Uterus (tissue), 4 donors: Measurements from ENCODE around the gene NFIC. TPM values are rescaled to one million over a fixed set of nuclear protein-coding genes. Genes with fewer than 3 reads are reported as not detected.

Experiments used
- DNase-seq, 2 donors: peaks; one replicate each; pipeline ENCODE4 v3.0.0-alpha.2; 2019 to 2020
- H3K27ac ChIP-seq, 2 donors: fragments of 200-600 bp; sonication (generic); 1 replicate in 1 of 2; 2 replicates in 1 of 2; pipeline ENCODE4 v1.5.1; 2016 to 2018
- H3K27me3 ChIP-seq, 2 donors: fragments of 200-600 bp; sonication (generic); one replicate each; pipeline ENCODE4 v1.5.1; 2018 to 2019; ENCODE audit warnings: control low read depth in 1 of 2
- H3K36me3 ChIP-seq, 2 donors: fragments of 200-600 bp; sonication (generic); one replicate each; pipeline ENCODE4 v1.5.1; 2019; ENCODE audit warnings: control low read depth in 1 of 2
- H3K4me1 ChIP-seq, 2 donors: fragments of 200-600 bp; sonication (generic); one replicate each; pipeline ENCODE4 v1.5.1; 2018 to 2019; ENCODE audit warnings: control low read depth in 1 of 2
- H3K4me3 ChIP-seq, 2 donors: fragments of 200-600 bp; sonication (generic); 1 replicate in 1 of 2; 2 replicates in 1 of 2; pipeline ENCODE4 v1.5.1; 2018 to 2019; ENCODE audit warnings: mild to moderate bottlenecking in 1 of 2
- H3K9me3 ChIP-seq, 2 donors: fragments of 200-600 bp; sonication (generic); one replicate each; pipeline ENCODE4 v1.5.1; 2019; ENCODE audit warnings: control low read depth in 1 of 2
- CTCF ChIP-seq, 4 experiments: fragments of 200-600 bp in 2 of 4; fragments of 450-650 bp in 2 of 4; sonication (generic) in 2 of 4; IDR thresholded peaks; one replicate each; pipeline ENCODE4 v1.5.1; 2016 to 2019; ENCODE audit warnings: antibody characterized with exemption in 4 of 4, mild to moderate bottlenecking in 2 of 4, moderate library complexity in 1 of 4
- POLR2A ChIP-seq, 2 donors: fragments of 450-650 bp; IDR thresholded peaks; one replicate each; pipeline ENCODE4 v1.6.1; 2016; ENCODE audit warnings: antibody characterized with exemption in 2 of 2, mild to moderate bottlenecking in 1 of 2, moderate library complexity in 1 of 2
- intact Hi-C: fragments of 100-400 bp; cut with DNase I; formaldehyde crosslinking; loops from one replicate; pipeline ENCODE4 v1.15.1; 2023; ENCODE audit warnings: low total_unique reads
- total RNA-seq, 4 donors: library from RNA; depleted of rRNA in 3 of 4; stranded (reverse); fragments of >200 nt in 3 of 4; gene quantifications; one replicate each; pipeline versions ENCODE4 v1.1.0 to v1.2.4, GENCODE V29; 2014 to 2023
- donor health status: DM: yes; HTN: yes; CAD: no.

NFIC gene
- total RNA-seq, 4 donors from 2014 or later: 18.5 to 361 (median 82.9) TPM

GRCh38 chr19:3512562-3513228 is 146.3 kb downstream of the NFIC start:
- Histone ChIP-seq H3K27ac (no peak overlapping the region), H3K9me3 (no peaks in the 10 kb centered on the region), H3K36me3 (no peaks in the 10 kb centered on the region), H3K27me3 (no peaks in the 10 kb centered on the region), H3K4me1 (peaks cover 0 to 1% of the 10 kb centered on the region in 2 donors), H3K4me3 (no peak overlapping the region)
- no peak for DNase-seq
- intact Hi-C loops: no loop called here
- TF ChIP-seq CTCF (IDR thresholded peaks at IDR 0.05) (no peak), POLR2A (IDR thresholded peaks at IDR 0.05) (no peak)

GRCh38 chr19:3513229-3514140 is 147.1 kb downstream of the NFIC start:
- intact Hi-C loops: no loop called here

GRCh38 chr19:3514930-3515329 is 148.5 kb downstream of the NFIC start:
- no peaks in the 10 kb centered on the region for H3K36me3 ChIP-seq
- H3K9me3 ChIP-seq: no peaks in the 10 kb centered on the region
- no peak for DNase-seq
- H3K4me3 ChIP-seq: no peak overlapping the region
- no peaks in the 10 kb centered on the region for H3K27me3 ChIP-seq
- no peak for TF ChIP-seq POLR2A (IDR thresholded peaks at IDR 0.05)
- H3K27ac ChIP-seq: no peak overlapping the region
- intact Hi-C loops: no loop called here
- H3K4me1 ChIP-seq: no peaks in the 10 kb centered on the region

More at GRCh38 chr19:3513229-3514140, 147.1 kb downstream of the NFIC start:
- no peak overlapping the region for H3K4me3 ChIP-seq
- no peaks in the 10 kb centered on the region for H3K9me3 ChIP-seq
- TF ChIP-seq POLR2A (IDR thresholded peaks at IDR 0.05): no peak
- TF ChIP-seq CTCF (IDR thresholded peaks at IDR 0.05): no peak
- DNase-seq: no peak
- H3K4me1 ChIP-seq: no peaks in the 10 kb centered on the region
- H3K27ac ChIP-seq: no peak overlapping the region
- H3K36me3 ChIP-seq: no peaks in the 10 kb centered on the region
- H3K27me3 ChIP-seq: no peaks in the 10 kb centered on the region

GRCh38 chr19:3515891-3516422 is 149.6 kb downstream of the NFIC start:
- DNase-seq: no peak
- no peaks in the 10 kb centered on the region for H3K27me3 ChIP-seq
- no peaks in the 10 kb centered on the region for H3K4me1 ChIP-seq
- no peaks in the 10 kb centered on the region for H3K9me3 ChIP-seq
- intact Hi-C loops: no loop called here
- H3K36me3 ChIP-seq: no peaks in the 10 kb centered on the region
- no peak overlapping the region for H3K27ac ChIP-seq
- H3K4me3 ChIP-seq: no peak overlapping the region
- TF ChIP-seq CTCF (IDR thresholded peaks at IDR 0.05): no peak
- no peak for TF ChIP-seq POLR2A (IDR thresholded peaks at IDR 0.05)

- no peak overlapping the region for H3K27ac ChIP-seq
- intact Hi-C loops: no loop called here
Measured at GRCh38 chr19:3516675-3517207, 150.4 kb downstream of the NFIC start.

More at GRCh38 chr19:3516675-3517207, 150.4 kb downstream of the NFIC start:
- H3K9me3 ChIP-seq: no peaks in the 10 kb centered on the region
- H3K4me3 ChIP-seq: no peak overlapping the region
- H3K4me1 ChIP-seq: no peaks in the 10 kb centered on the region
- no peak for DNase-seq
- no peak for TF ChIP-seq POLR2A (IDR thresholded peaks at IDR 0.05)
- no peak for TF ChIP-seq CTCF (IDR thresholded peaks at IDR 0.05)
- no peaks in the 10 kb centered on the region for H3K36me3 ChIP-seq
- H3K27me3 ChIP-seq: no peaks in the 10 kb centered on the region
